ENCODE results near the gene HBS1L. TPM values are rescaled to one million over a fixed set of nuclear protein-coding genes. Genes with fewer than 3 reads are reported as not detected.

HBS1L gene
- polyA plus RNA-seq, 1 donor (not counting 4 experiments of a cell fraction or from before 2014, with no cell fraction given): 61.6 TPM

DNA sequence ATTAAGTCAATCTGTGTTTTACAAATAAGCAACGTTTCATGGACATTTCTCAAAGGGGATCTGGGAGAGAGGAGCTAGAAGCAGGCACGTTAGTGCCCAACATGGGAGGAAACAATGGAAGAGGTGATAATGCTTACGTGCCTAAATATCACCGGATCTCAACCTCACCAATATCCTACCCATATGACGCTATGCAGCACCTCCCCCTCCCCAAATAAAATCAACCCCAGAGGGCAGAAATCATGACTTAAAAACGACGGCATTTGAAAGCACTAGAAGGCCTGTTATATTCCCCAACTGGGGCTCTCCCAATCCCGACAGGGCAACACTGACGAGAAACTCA lies 425 bp downstream of the HBS1L start:
- H3K27ac ChIP-seq (ENCODE audit: control insufficient read depth, insufficient read depth, low read length): peak overlapping the region; percentile 96
- H3K9me3 ChIP-seq (ENCODE audit: control insufficient read depth, low read depth, low read length): no peaks in the 10 kb centered on the region
- dilution Hi-C loops (cut with MboI; ENCODE audit: extremely low pct_ligation_motif_present, low sequenced_read_pairs): no loop called here
- TF ChIP-seq, protein P1, sequence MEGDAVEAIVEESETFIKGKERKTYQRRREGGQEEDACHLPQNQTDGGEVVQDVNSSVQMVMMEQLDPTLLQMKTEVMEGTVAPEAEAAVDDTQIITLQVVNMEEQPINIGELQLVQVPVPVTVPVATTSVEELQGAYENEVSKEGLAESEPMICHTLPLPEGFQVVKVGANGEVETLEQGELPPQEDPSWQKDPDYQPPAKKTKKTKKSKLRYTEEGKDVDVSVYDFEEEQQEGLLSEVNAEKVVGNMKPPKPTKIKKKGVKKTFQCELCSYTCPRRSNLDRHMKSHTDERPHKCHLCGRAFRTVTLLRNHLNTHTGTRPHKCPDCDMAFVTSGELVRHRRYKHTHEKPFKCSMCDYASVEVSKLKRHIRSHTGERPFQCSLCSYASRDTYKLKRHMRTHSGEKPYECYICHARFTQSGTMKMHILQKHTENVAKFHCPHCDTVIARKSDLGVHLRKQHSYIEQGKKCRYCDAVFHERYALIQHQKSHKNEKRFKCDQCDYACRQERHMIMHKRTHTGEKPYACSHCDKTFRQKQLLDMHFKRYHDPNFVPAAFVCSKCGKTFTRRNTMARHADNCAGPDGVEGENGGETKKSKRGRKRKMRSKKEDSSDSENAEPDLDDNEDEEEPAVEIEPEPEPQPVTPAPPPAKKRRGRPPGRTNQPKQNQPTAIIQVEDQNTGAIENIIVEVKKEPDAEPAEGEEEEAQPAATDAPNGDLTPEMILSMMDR (optimal IDR thresholded peaks at IDR 0.05 in 1 of 3, IDR thresholded peaks at IDR 0.05 in 1 of 3, conservative IDR thresholded peaks at IDR 0.05 in 1 of 3; ENCODE audit: extremely low read depth in 1 of 3, insufficient read depth in 2 of 3, low read length in 3 of 3): no peak
- TF ChIP-seq EZH2 (IDR thresholded peaks at IDR 0.05; ENCODE audit: low read length): no peak
- peaks cover 17% of the 10 kb centered on the region for H3K4me1 ChIP-seq (ENCODE audit: control insufficient read depth, extremely low read depth, insufficient read depth, low read length)
- peak overlapping the region; percentile 98 for H3K9ac ChIP-seq (ENCODE audit: control insufficient read depth, extremely low read depth, insufficient read depth, low read length)
- H2AFZ ChIP-seq (ENCODE audit: control insufficient read depth, low read length): peak overlapping the region; percentile 99
- H3K4me2 ChIP-seq (ENCODE audit: control insufficient read depth, extremely low read depth, insufficient read depth, low read depth, low read length): peak overlapping the region; percentile 82
- peaks cover 46% of the 10 kb centered on the region for H3K79me2 ChIP-seq (ENCODE audit: control insufficient read depth, insufficient read depth, low read length)
- FAIRE-seq: no peak
- H4K20me1 ChIP-seq (ENCODE audit: control insufficient read depth, extremely low read depth, insufficient read depth, low read length): no peaks in the 10 kb centered on the region
- peaks cover 3% of the 10 kb centered on the region for H3K9me1 ChIP-seq (ENCODE audit: control insufficient read depth, extremely low read depth, insufficient read depth, low read length)
- peaks cover 0 to 4% of the 10 kb centered on the region in 2 experiments for H3K36me3 ChIP-seq (ENCODE audit: control insufficient read depth in 2 of 2, extremely low read depth in 1 of 2, insufficient read depth in 2 of 2, low read length in 2 of 2)
- peak overlapping the region; percentile 98 to 100 (median 99) for H3K4me3 ChIP-seq (ENCODE audit: control insufficient read depth in 2 of 3, extremely low read depth in 1 of 3, insufficient read depth in 2 of 3, low read depth in 1 of 3, low read length in 3 of 3)
- no peaks in the 10 kb centered on the region for H3K27me3 ChIP-seq (ENCODE audit: control insufficient read depth, extremely low read depth, insufficient read depth, low read length)
- DNase-seq (ENCODE audit: low read depth, low spot score): no peak

DNA sequence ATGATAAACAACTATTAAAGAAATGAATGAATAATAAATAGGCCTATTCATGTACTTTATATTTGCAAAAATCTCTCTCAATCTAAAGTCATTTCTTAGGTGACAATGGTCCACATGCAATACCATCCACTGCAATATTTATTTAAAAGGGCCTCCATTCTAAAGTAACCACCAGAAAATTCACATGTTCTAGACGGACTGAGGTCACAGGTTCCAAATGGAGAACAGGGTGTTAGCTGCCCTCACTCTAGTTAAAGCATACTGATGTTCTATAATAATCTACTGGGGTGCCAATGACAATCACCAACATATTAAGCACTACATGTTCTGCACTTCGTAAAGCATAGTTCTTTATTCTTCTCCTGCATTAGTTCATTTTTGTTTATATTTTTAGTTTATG lies 1.2 kb downstream of the HBS1L start:
- Histone ChIP-seq H3K27me3 (ENCODE audit: control insufficient read depth, extremely low read depth, insufficient read depth, low read length) (no peaks in the 10 kb centered on the region), H2AFZ (ENCODE audit: control insufficient read depth, low read length) (no peak overlapping the region), H4K20me1 (ENCODE audit: control insufficient read depth, extremely low read depth, insufficient read depth, low read length) (no peaks in the 10 kb centered on the region), H3K9me1 (ENCODE audit: control insufficient read depth, extremely low read depth, insufficient read depth, low read length) (peaks cover 3% of the 10 kb centered on the region), H3K36me3 (ENCODE audit: control insufficient read depth in 2 of 2, extremely low read depth in 1 of 2, insufficient read depth in 2 of 2, low read length in 2 of 2) (peaks cover 0 to 8% of the 10 kb centered on the region in 2 experiments), H3K4me3 (ENCODE audit: control insufficient read depth in 2 of 3, extremely low read depth in 1 of 3, insufficient read depth in 2 of 3, low read depth in 1 of 3, low read length in 3 of 3) (peak overlapping the region; percentile 98 to 100 (median 99)), H3K9me3 (ENCODE audit: control insufficient read depth, low read depth, low read length) (no peaks in the 10 kb centered on the region), H3K9ac (ENCODE audit: control insufficient read depth, extremely low read depth, insufficient read depth, low read length) (peak overlapping the region; percentile 98), H3K4me1 (ENCODE audit: control insufficient read depth, extremely low read depth, insufficient read depth, low read length) (peaks cover 17% of the 10 kb centered on the region), H3K4me2 (ENCODE audit: control insufficient read depth, extremely low read depth, insufficient read depth, low read depth, low read length) (peak overlapping the region; percentile 82), H3K27ac (ENCODE audit: control insufficient read depth, insufficient read depth, low read length) (peak overlapping the region; percentile 96), H3K79me2 (ENCODE audit: control insufficient read depth, insufficient read depth, low read length) (peaks cover 53% of the 10 kb centered on the region)
- no peak for FAIRE-seq
- dilution Hi-C loops (cut with MboI; ENCODE audit: extremely low pct_ligation_motif_present, low sequenced_read_pairs): no loop called here
- DNase-seq (ENCODE audit: low read depth, low spot score): no peak
- no peak for TF ChIP-seq EZH2 (IDR thresholded peaks at IDR 0.05; ENCODE audit: low read length)

DNA sequence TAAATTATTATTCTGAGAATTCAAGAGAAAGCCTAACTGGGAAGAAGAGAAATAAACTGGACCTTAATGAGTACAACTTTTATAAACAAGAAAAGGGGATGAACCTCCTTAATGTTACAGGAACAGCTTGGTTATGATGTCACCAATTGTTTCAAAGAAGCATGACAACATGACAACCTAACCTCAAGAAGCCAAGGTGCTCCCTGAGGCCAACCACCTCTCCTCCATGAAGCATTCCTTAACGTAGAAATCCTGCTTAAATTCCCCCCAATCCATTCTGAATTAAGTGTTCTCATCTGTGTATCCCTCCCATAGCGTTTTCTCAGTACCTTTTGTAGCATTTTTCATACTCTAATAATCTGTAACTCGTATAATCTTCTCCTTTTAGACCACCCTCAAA lies 1.7 kb downstream of the HBS1L start:
- Histone ChIP-seq H3K4me3 (ENCODE audit: control insufficient read depth in 2 of 3, extremely low read depth in 1 of 3, insufficient read depth in 2 of 3, low read depth in 1 of 3, low read length in 3 of 3) (peak overlapping the region in 2 of 3 experiments; percentile 99 to 100), H3K79me2 (ENCODE audit: control insufficient read depth, insufficient read depth, low read length) (peaks cover 58% of the 10 kb centered on the region), H3K4me1 (ENCODE audit: control insufficient read depth, extremely low read depth, insufficient read depth, low read length) (peaks cover 17% of the 10 kb centered on the region), H3K4me2 (ENCODE audit: control insufficient read depth, extremely low read depth, insufficient read depth, low read depth, low read length) (peak overlapping the region; percentile 82), H2AFZ (ENCODE audit: control insufficient read depth, low read length) (no peak overlapping the region), H3K27me3 (ENCODE audit: control insufficient read depth, extremely low read depth, insufficient read depth, low read length) (no peaks in the 10 kb centered on the region), H3K27ac (ENCODE audit: control insufficient read depth, insufficient read depth, low read length) (peak overlapping the region; percentile 44), H3K36me3 (ENCODE audit: control insufficient read depth in 2 of 2, extremely low read depth in 1 of 2, insufficient read depth in 2 of 2, low read length in 2 of 2) (peaks cover 0 to 12% of the 10 kb centered on the region in 2 experiments), H3K9me1 (ENCODE audit: control insufficient read depth, extremely low read depth, insufficient read depth, low read length) (peaks cover 3% of the 10 kb centered on the region), H3K9me3 (ENCODE audit: control insufficient read depth, low read depth, low read length) (no peaks in the 10 kb centered on the region), H4K20me1 (ENCODE audit: control insufficient read depth, extremely low read depth, insufficient read depth, low read length) (no peaks in the 10 kb centered on the region), H3K9ac (ENCODE audit: control insufficient read depth, extremely low read depth, insufficient read depth, low read length) (peak overlapping the region; percentile 1)
- DNase-seq (ENCODE audit: low read depth, low spot score) (no peak), FAIRE-seq (no peak)
- no peak for TF ChIP-seq EZH2 (IDR thresholded peaks at IDR 0.05; ENCODE audit: low read length)
- TF ChIP-seq, protein P1 (optimal IDR thresholded peaks at IDR 0.05 in 1 of 3, IDR thresholded peaks at IDR 0.05 in 1 of 3, conservative IDR thresholded peaks at IDR 0.05 in 1 of 3; ENCODE audit: extremely low read depth in 1 of 3, insufficient read depth in 2 of 3, low read length in 3 of 3): no peak
- dilution Hi-C loops (cut with MboI; ENCODE audit: extremely low pct_ligation_motif_present, low sequenced_read_pairs): no loop called here

Measured in keratinocyte (primary cell).